ENCODE data around the gene MKLN1. TPM values are rescaled to one million over a fixed set of nuclear protein-coding genes. Genes with fewer than 3 reads are reported as not detected.
"Not testable (repeated sequence)": the region's sequence is repeated elsewhere in the genome, so short reads cannot be mapped to it uniquely, and the experiment has no call there.

MKLN1 gene
- polyA plus RNA-seq, 2 of the 4 experiments (the other 2 are of a cell fraction): 39.6 to 84.5 TPM

- 0 out of 3 replicates have a peak overlapping the region, but pooled peaks have one; percentile 3 for H3K4me2 ChIP-seq
- POLR2A ChIA-PET: interaction anchor here (1.3 kb wide), 1 partner anchor 193 kb away, joined by 7 read pairs; no protein-coding TSS in a partner anchor
- peaks cover 28% of the 10 kb centered on the region for H3K4me1 ChIP-seq
- H3K9me3 ChIP-seq: peaks cover 25% of the 10 kb centered on the region
- peak; percentile 28 to 68 for DNase-seq (ENCODE audit: low read depth in 1 of 2, low spot score in 1 of 2)
- CTCF ChIA-PET: interaction anchor here (0.6 to 3.8 kb wide), 15 partner anchors 11 to 263 kb away, joined by 3 to 12 read pairs (median 4); no protein-coding TSS in a partner anchor
- H3K4me3 ChIP-seq: no peak overlapping the region
- H3K27ac ChIP-seq: peak overlapping the region; percentile 14 to 69; a peak in 5 of 6 replicates
- no peak for FAIRE-seq
- peak; percentile 62 for TF ChIP-seq CTCF (IDR thresholded peaks at IDR 0.05)
- peak; percentile 85 for TF ChIP-seq SMC3 (IDR thresholded peaks at IDR 0.05)
- TF ChIP-seq JUNB (IDR thresholded peaks at IDR 0.05): no peak
- peak; percentile 84 to 87 for TF ChIP-seq RAD21 (conservative IDR thresholded peaks at IDR 0.05 in 1 of 2, IDR thresholded peaks at IDR 0.05 in 1 of 2)
- 73% methylated on average over 8 of the region's 8 CpGs for WGBS (ENCODE audit: missing lambda C conversion rate)
- ATAC-seq: peak in 1 of 2 experiments; percentile 70; a peak in 3 of 6 replicates
Measured at GRCh38 chr7:131302876-131303707, 24.6 kb upstream of the MKLN1 start.

- DNase-seq (ENCODE audit: low read depth in 1 of 2, low spot score in 1 of 2) (no peak), FAIRE-seq (no peak), ATAC-seq (no peak)
- TF ChIP-seq HOXB13 (CRISPR knock-in tag; IDR thresholded peaks at IDR 0.05; ENCODE audit: low read depth) (no peak), ATOH8 (CRISPR knock-in tag; IDR thresholded peaks at IDR 0.05; ENCODE audit: low read depth) (no peak), EHMT2 (IDR thresholded peaks at IDR 0.05; ENCODE audit: low read depth) (no peak), RAD21 (conservative IDR thresholded peaks at IDR 0.05 in 1 of 2, IDR thresholded peaks at IDR 0.05 in 1 of 2) (no peak), PHF8 (IDR thresholded peaks at IDR 0.05; ENCODE audit: borderline replicate concordance, low read depth) (no peak), HMGXB4 (CRISPR knock-in tag; IDR thresholded peaks at IDR 0.05; ENCODE audit: borderline replicate concordance) (no peak), TP53 (CRISPR knock-in tag; IDR thresholded peaks at IDR 0.05) (no peak), TFCP2L1 (CRISPR knock-in tag; IDR thresholded peaks at IDR 0.05) (no peak), RCOR1 (IDR thresholded peaks at IDR 0.05; ENCODE audit: low read depth, low read length) (no peak), KDM5A (IDR thresholded peaks at IDR 0.05) (no peak), EP300 (IDR thresholded peaks at IDR 0.05) (no peak), NR3C1 (IDR thresholded peaks at IDR 0.05) (no peak), CEBPB (IDR thresholded peaks at IDR 0.05) (no peak), ZSCAN20 (CRISPR knock-in tag; IDR thresholded peaks at IDR 0.05) (no peak), HOXB5 (CRISPR knock-in tag; IDR thresholded peaks at IDR 0.05) (no peak), CHD2 (IDR thresholded peaks at IDR 0.05; ENCODE audit: low read length, partially characterized antibody) (no peak), MYC (IDR thresholded peaks at IDR 0.05; ENCODE audit: borderline replicate concordance, low read length) (no peak), BHLHE40 (IDR thresholded peaks at IDR 0.05; ENCODE audit: low read depth, low read length) (no peak), PBX3 (IDR thresholded peaks at IDR 0.05) (no peak), MAFK (IDR thresholded peaks at IDR 0.05; ENCODE audit: partially characterized antibody) (no peak)
- H3K9me3 ChIP-seq: peaks cover 25% of the 10 kb centered on the region
- no peak overlapping the region for H3K4me2 ChIP-seq
- H3K4me1 ChIP-seq: peaks cover 14% of the 10 kb centered on the region; the same call in 2 of the 3 replicates
- POLR2A ChIA-PET: no interaction called here
- CTCF ChIA-PET: interaction anchor here (1.0 to 3.8 kb wide), 5 partner anchors 9 to 236 kb away, joined by 3 to 12 read pairs (median 7); no protein-coding TSS in a partner anchor
- no peak overlapping the region for H3K27ac ChIP-seq
- no peak overlapping the region for H3K4me3 ChIP-seq
Measured at GRCh38 chr7:131305152-131305551, 22.5 kb upstream of the MKLN1 start.

GRCh38 chr7:131306041-131306440, 21.6 kb upstream of the MKLN1 start:
- DNase-seq (ENCODE audit: low read depth in 1 of 2, low spot score in 1 of 2); POLR2A ChIA-PET; ATAC-seq; H3K4me2 ChIP-seq; H3K27ac ChIP-seq; FAIRE-seq; H3K4me3 ChIP-seq: not testable (repeated sequence)
- Histone ChIP-seq H3K9me3 (peaks cover 25% of the 10 kb centered on the region), H3K4me1 (peaks cover 14% of the 10 kb centered on the region; the same call in 2 of the 3 replicates)
- CTCF ChIA-PET: interaction anchor here (1.6 kb wide), 1 partner anchor 19 kb away, joined by 7 read pairs; no protein-coding TSS in a partner anchor
- WGBS (ENCODE audit: missing lambda C conversion rate): 87% methylated on average over 3 of the region's 3 CpGs
